Panc1 (cell line): Measurements from ENCODE around the gene UBE2M.
A peak's percentile ranks its signal among the peaks of the same experiment; 100 is the strongest.

Experiments used
- CTCF ChIP-seq: fragments of 450-650 bp; IDR thresholded peaks from 2 replicates; pipeline ENCODE4 v1.5.1; 2017; ENCODE audit warnings: mild to moderate bottlenecking
- POLR2AphosphoS5 ChIP-seq: IDR thresholded peaks from 2 replicates; pipeline ENCODE4 v1.6.1; 2012; ENCODE audit warnings: mild to moderate bottlenecking, low read depth, low read length, moderate library complexity
- REST ChIP-seq, 2 experiments: IDR thresholded peaks; 2 replicates each; pipeline ENCODE4 v1.6.1; 2011 to 2012; ENCODE audit warnings: low read depth in 2 of 2, control low read depth in 1 of 2, low read length in 1 of 2, mild to moderate bottlenecking in 1 of 2, moderate library complexity in 1 of 2; ENCODE audit not compliant: insufficient read depth in 1 of 2
- SIN3A ChIP-seq: IDR thresholded peaks from 2 replicates; pipeline ENCODE4 v1.6.1; 2012; ENCODE audit warnings: low read depth, mild to moderate bottlenecking, low read length, moderate library complexity, borderline replicate concordance; ENCODE audit not compliant: insufficient read depth
- TCF7L2 ChIP-seq: IDR thresholded peaks from 2 replicates; pipeline ENCODE4 v1.6.1; 2011; ENCODE audit warnings: mild to moderate bottlenecking, low read depth, low read length, inconsistent platforms

GRCh38 chr19:58569943-58570670 lies 11.7 kb upstream of the UBE2M start:
- TF ChIP-seq SIN3A (no peak), POLR2AphosphoS5 (peak; percentile 45; the same call in 1 of the 2 replicates), CTCF (no peak), REST (IDR thresholded peaks at IDR 0.05; ENCODE audit: insufficient read depth in 1 of 2, low read depth in 2 of 2, low read length in 1 of 2) (no peak), TCF7L2 (no peak)
